Panc1 (cell line): Measurements from ENCODE around the gene CCDC78. TPM values are rescaled to one million over a fixed set of nuclear protein-coding genes. Genes with fewer than 3 reads are reported as not detected.

Source experiments
- ATAC-seq: fragments of 200-7000 bp; cut with Tn5 transposase; 2 replicates; pipeline ENCODE4 v1.9.1; 2020; ENCODE audit warnings: mild to moderate bottlenecking, moderate library complexity
- BruUV-seq: library from RNA; stranded (reverse); fragments of 400-500 nt; replicated peaks from 2 replicates; lab custom pipeline; 2021; lab: Mats Ljungman, UMichigan
- CTCF ChIA-PET: fragments of 300-600 bp; sonication (Branson Sonifier 250); formaldehyde crosslinking; loops from one replicate; lab custom pipeline; 2022; ENCODE audit warnings: antibody characterized with exemption; lab: Charles Lee
- POLR2A ChIA-PET: fragments of 300-600 bp; sonication (Branson Sonifier 250); formaldehyde crosslinking; loops from one replicate; lab custom pipeline; 2022; ENCODE audit warnings: antibody characterized with exemption; lab: Charles Lee
- DNase-seq: peaks from one replicate; pipeline ENCODE4 v3.0.0-alpha.2; 2010; ENCODE audit warnings: low read depth, low spot score
- H3K27ac ChIP-seq: 2 replicates; pipeline ENCODE4 v1.5.1; 2011; ENCODE audit warnings: mild to moderate bottlenecking, low read length, inconsistent platforms
- H3K27me3 ChIP-seq: fragments of 200-500 bp; sonication (Bioruptor generic); 2 replicates; pipeline ENCODE4 v1.6.0; 2014; ENCODE audit warnings: low read length, inconsistent platforms; ENCODE audit not compliant: control insufficient read depth, insufficient read depth
- H3K36me3 ChIP-seq: fragments of 200-500 bp; sonication (Bioruptor generic); 2 replicates; pipeline ENCODE4 v1.5.1; 2014; ENCODE audit warnings: inconsistent platforms, mild to moderate bottlenecking, low read length, moderate library complexity; ENCODE audit not compliant: control insufficient read depth, insufficient read depth
- H3K4me1 ChIP-seq: 2 replicates; pipeline ENCODE4 v1.5.1; 2011; ENCODE audit warnings: inconsistent platforms, mild to moderate bottlenecking, low read length, moderate library complexity; ENCODE audit not compliant: control insufficient read depth, insufficient read depth
- H3K4me3 ChIP-seq, 2 experiments: 2 replicates each; pipeline ENCODE4 v1.5.1; 2011 to 2012; ENCODE audit warnings: low read depth in 2 of 2, low read length in 2 of 2, mild to moderate bottlenecking in 2 of 2, inconsistent platforms in 1 of 2, moderate library complexity in 1 of 2
- H3K9me3 ChIP-seq: fragments of 200-500 bp; sonication (Bioruptor generic); 2 replicates; pipeline ENCODE4 v1.5.1; 2014; ENCODE audit warnings: low read depth, mild to moderate bottlenecking, inconsistent platforms, low read length, moderate library complexity; ENCODE audit not compliant: control insufficient read depth, insufficient read depth
- CTCF ChIP-seq: fragments of 450-650 bp; IDR thresholded peaks from 2 replicates; pipeline ENCODE4 v1.5.1; 2017; ENCODE audit warnings: mild to moderate bottlenecking
- POLR2AphosphoS5 ChIP-seq: IDR thresholded peaks from 2 replicates; pipeline ENCODE4 v1.6.1; 2012; ENCODE audit warnings: mild to moderate bottlenecking, low read depth, low read length, moderate library complexity
- REST ChIP-seq, 2 experiments: IDR thresholded peaks; 2 replicates each; pipeline ENCODE4 v1.6.1; 2011 to 2012; ENCODE audit warnings: low read depth in 2 of 2, control low read depth in 1 of 2, low read length in 1 of 2, mild to moderate bottlenecking in 1 of 2, moderate library complexity in 1 of 2; ENCODE audit not compliant: insufficient read depth in 1 of 2
- SIN3A ChIP-seq: IDR thresholded peaks from 2 replicates; pipeline ENCODE4 v1.6.1; 2012; ENCODE audit warnings: low read depth, mild to moderate bottlenecking, low read length, moderate library complexity, borderline replicate concordance; ENCODE audit not compliant: insufficient read depth
- TCF7L2 ChIP-seq: IDR thresholded peaks from 2 replicates; pipeline ENCODE4 v1.6.1; 2011; ENCODE audit warnings: mild to moderate bottlenecking, low read depth, low read length, inconsistent platforms
- in situ Hi-C: cut with HindIII; loops from 2 replicates; pipeline ENCODE4 v1.10.0; 2016; ENCODE audit warnings: low sequenced_read_pairs, low pct_unique_long_range_greater_than_20kb
- intact Hi-C: fragments of 100-400 bp; cut with micrococcal nuclease; formaldehyde crosslinking; loops from one replicate; pipeline ENCODE4 v1.10.0; 2022; ENCODE audit not compliant: unreplicated experiment
- total RNA-seq: library from RNA; stranded (reverse); gene quantifications from one replicate; pipeline ENCODE4 v1.2.1, GENCODE V29; 2021; ENCODE audit not compliant: unreplicated experiment

CCDC78 gene
- total RNA-seq, 1 experiment from 2014 or later = 18.2 TPM

- POLR2A ChIA-PET = no interaction called here
- intact Hi-C loops (no loop called here), in situ Hi-C loops (no loop called here)
- no peaks in the 10 kb centered on the region for H3K9me3 ChIP-seq
- TF ChIP-seq POLR2AphosphoS5 (no peak; the same call in 1 of the 2 replicates), SIN3A (0 out of 2 replicates have a peak, but pooled peaks have one; percentile 19)
- CTCF ChIA-PET = no interaction called here
- BruUV-seq = no TSS peak
- no peaks in the 10 kb centered on the region for H3K27me3 ChIP-seq
- H3K4me1 ChIP-seq = peaks cover 30% of the 10 kb centered on the region
- peak overlapping the region; percentile 81 for H3K27ac ChIP-seq
- DNase-seq (no peak), ATAC-seq (peak; percentile 20)
- peak overlapping the region; percentile 59 to 68 for H3K4me3 ChIP-seq
- peaks cover 5% of the 10 kb centered on the region; the same call in 1 of the 2 replicates for H3K36me3 ChIP-seq
Observed at GRCh38 chr16:678858-679813, 47.1 kb downstream of the CCDC78 start.

GRCh38 chr16:678209-678857 is 47.9 kb downstream of the CCDC78 start:
- peak overlapping the region; percentile 48; the same call in 1 of the 2 replicates for H3K27ac ChIP-seq

More at GRCh38 chr16:678209-678857, 47.9 kb downstream of the CCDC78 start:
- H3K4me1 ChIP-seq = peaks cover 36% of the 10 kb centered on the region
- H3K27me3 ChIP-seq = no peaks in the 10 kb centered on the region
- H3K9me3 ChIP-seq = no peaks in the 10 kb centered on the region
- in situ Hi-C loops = no loop called here
- no TSS peak for BruUV-seq
- H3K4me3 ChIP-seq = no peak overlapping the region
- POLR2A ChIA-PET = no interaction called here
- intact Hi-C loops = no loop called here
- DNase-seq (no peak), ATAC-seq (no peak)
- H3K36me3 ChIP-seq = peaks cover 3% of the 10 kb centered on the region; the same call in 1 of the 2 replicates
- no peak for TF ChIP-seq SIN3A
- TF ChIP-seq POLR2AphosphoS5 = no peak
- no peak for TF ChIP-seq TCF7L2
- TF ChIP-seq REST (IDR thresholded peaks at IDR 0.05; ENCODE audit: insufficient read depth in 1 of 2, low read depth in 2 of 2, low read length in 1 of 2) = no peak
- no peak for TF ChIP-seq CTCF
- CTCF ChIA-PET = no interaction called here
